ENCODE results near the gene CLDN12. TPM values are rescaled to one million over a fixed set of nuclear protein-coding genes. Genes with fewer than 3 reads are reported as not detected.

CLDN12 gene
- total and polyA plus RNA-seq, 2 of the 4 experiments (the other 2 are of a cell fraction), result 33.4 to 46.4 TPM

GRCh38 chr7:90383861-90384260 lies 19.4 kb upstream of the CLDN12 start:
- peak overlapping the region; percentile 80; the same call in 1 of the 2 replicates for H3K4ac ChIP-seq (ENCODE audit: low read depth, low read length)
- DNase-seq (peak; percentile 79), ATAC-seq (ENCODE audit: low read depth) (peak; percentile 85)
- peak overlapping the region; percentile 86; the same call in 1 of the 2 replicates for H2BK20ac ChIP-seq (ENCODE audit: low read depth, low read length)
- peak overlapping the region; percentile 18 for H2AK5ac ChIP-seq (ENCODE audit: low read depth, low read length)
- H3K14ac ChIP-seq (replicated peaks; ENCODE audit: low read depth, low read length), result peak overlapping the region; percentile 71
- H3K4me3 ChIP-seq (ENCODE audit: insufficient read depth, low read depth, low read length), result no peak overlapping the region
- H3K4me1 ChIP-seq (ENCODE audit: control insufficient read depth, insufficient read depth, low read length), result peaks cover 4% of the 10 kb centered on the region; the same call in 1 of the 2 replicates
- peak overlapping the region; percentile 82; the same call in 1 of the 2 replicates for H3K4me2 ChIP-seq (ENCODE audit: low read depth, low read length)
- H3K79me1 ChIP-seq (ENCODE audit: low read depth in 1 of 2, low read length in 2 of 2), result peaks cover 2% of the 10 kb centered on the region in 2 experiments; a peak in 2 of 4 replicates
- BruUV-seq (replicated peaks), result no TSS peak
- H3K18ac ChIP-seq (ENCODE audit: low read depth, low read length), result peak overlapping the region; percentile 99; the same call in 1 of the 2 replicates
- H4K5ac ChIP-seq (ENCODE audit: low read depth, low read length), result peak overlapping the region; percentile 86; the same call in 1 of the 2 replicates
- peak overlapping the region; percentile 68; the same call in 1 of the 2 replicates for H3K9ac ChIP-seq (ENCODE audit: low read depth, low read length)
- H4K8ac ChIP-seq (ENCODE audit: low read depth in 2 of 2, low read length in 2 of 2), result peak overlapping the region; percentile 62 to 71; a peak in 3 of 4 replicates
- H3K36me3 ChIP-seq (ENCODE audit: control insufficient read depth, insufficient read depth, low read length), result peaks cover 7% of the 10 kb centered on the region
- no peaks in the 10 kb centered on the region for H4K20me1 ChIP-seq (ENCODE audit: insufficient read depth, low read length)
- H3K9me3 ChIP-seq (ENCODE audit: control insufficient read depth, insufficient read depth, low read length), result no peaks in the 10 kb centered on the region; the same call in 1 of the 2 replicates
- no peak for TF ChIP-seq USF2 (IDR thresholded peaks at IDR 0.05; ENCODE audit: low read depth, low read length)
- no peak for TF ChIP-seq BHLHE40 (IDR thresholded peaks at IDR 0.05; ENCODE audit: low read depth, low read length)
- no peak for TF ChIP-seq RFX5 (IDR thresholded peaks at IDR 0.05; ENCODE audit: low read depth, low read length)
- no peak for TF ChIP-seq CEBPB (IDR thresholded peaks at IDR 0.05; ENCODE audit: low read depth, low read length)
- no peak for TF ChIP-seq CHD1 (IDR thresholded peaks at IDR 0.05; ENCODE audit: low read depth, low read length)
- no peak for TF ChIP-seq MAZ (IDR thresholded peaks at IDR 0.05; ENCODE audit: borderline replicate concordance, low read depth, low read length)
- TF ChIP-seq FOS (IDR thresholded peaks at IDR 0.05; ENCODE audit: low read depth, low read length), result no peak
- no peak for TF ChIP-seq SMC3 (IDR thresholded peaks at IDR 0.05; ENCODE audit: low read depth, low read length)
- no peak for TF ChIP-seq ELK1 (IDR thresholded peaks at IDR 0.05; ENCODE audit: borderline replicate concordance, low read depth, low read length)
- no peak for TF ChIP-seq MXI1 (IDR thresholded peaks at IDR 0.05; ENCODE audit: borderline replicate concordance, low read depth, low read length)
- TF ChIP-seq RCOR1 (IDR thresholded peaks at IDR 0.05; ENCODE audit: insufficient replicate concordance, low read length), result no peak
- no peak for TF ChIP-seq MAFK (IDR thresholded peaks at IDR 0.05; ENCODE audit: low read depth, low read length)
- TF ChIP-seq NFE2L2 (IDR thresholded peaks at IDR 0.05; ENCODE audit: low read depth, low read length), result no peak
- no peaks in the 10 kb centered on the region for H3K9me1 ChIP-seq (ENCODE audit: insufficient read depth, low read length)
- intact Hi-C loops (cut with micrococcal nuclease) (no loop called here), dilution Hi-C loops (cut with HindIII; ENCODE audit: low sequenced_read_pairs, unreplicated experiment) (no loop called here), in situ Hi-C loops (cut with MboI; ENCODE audit: low sequenced_read_pairs) (no loop called here)
- H2AFZ ChIP-seq (replicated peaks; ENCODE audit: low read length, poor library complexity), result no peak overlapping the region
- peak overlapping the region; percentile 80 for H3K23ac ChIP-seq (ENCODE audit: low read depth, low read length)
- H3K27me3 ChIP-seq (ENCODE audit: control insufficient read depth, insufficient read depth, low read length), result no peaks in the 10 kb centered on the region
- CTCF ChIA-PET, result interaction anchor here (0.6 kb wide), 1 partner anchor 313 kb away, joined by 3 read pairs; no protein-coding TSS in a partner anchor
- H3K27ac ChIP-seq (ENCODE audit: insufficient read depth, low read length), result no peak overlapping the region; the same call in 1 of the 2 replicates
- H2BK5ac ChIP-seq (ENCODE audit: low read depth, low read length, poor library complexity, severe bottlenecking), result peak overlapping the region; percentile 93
- H2AK9ac ChIP-seq (replicated peaks; ENCODE audit: low read depth, low read length, poor library complexity), result no peak overlapping the region
- peak overlapping the region; percentile 87 for H2BK120ac ChIP-seq (ENCODE audit: low read depth, low read length)
- WGBS, 2 experiments (ENCODE audit: extremely low coverage in 2 of 2, insufficient read length in 1 of 2), result 0% methylated on average over 1 of the region's 3 CpGs; no CpG with 5 or more reads in 1 of the 2 experiments
- H4K91ac ChIP-seq (ENCODE audit: insufficient read depth, low read depth, low read length), result peak overlapping the region; percentile 84
- H3K56ac ChIP-seq (ENCODE audit: extremely low read depth, insufficient read depth, low read length), result peak overlapping the region; percentile 72
- POLR2A ChIA-PET (ENCODE audit: unreplicated experiment), result no interaction called here
- peak overlapping the region; percentile 79; the same call in 1 of the 3 replicates for H2BK15ac ChIP-seq (ENCODE audit: low read depth, low read length)

All from IMR-90 (cell line).